GM10266 (cell line): ENCODE measurements around the gene PNPLA2.
A peak's percentile ranks its signal among the peaks of the same experiment; 100 is the strongest.

Source experiments
- DNase-seq: peaks from one replicate; pipeline ENCODE4 v3.0.0; 2012; ENCODE audit errors: extremely low spot score
- TF ChIP-seq, protein P1 (sequence below): IDR thresholded peaks from 2 replicates; pipeline ENCODE4 v1.5.1; 2012; ENCODE audit warnings: mild to moderate bottlenecking, low read depth; ENCODE audit not compliant: control insufficient read depth, insufficient read depth; ENCODE audit errors: missing control alignments

Gene PNPLA2

GRCh38 chr11:792873-793272, 25.8 kb upstream of the PNPLA2 start:
- TF ChIP-seq, protein P1, sequence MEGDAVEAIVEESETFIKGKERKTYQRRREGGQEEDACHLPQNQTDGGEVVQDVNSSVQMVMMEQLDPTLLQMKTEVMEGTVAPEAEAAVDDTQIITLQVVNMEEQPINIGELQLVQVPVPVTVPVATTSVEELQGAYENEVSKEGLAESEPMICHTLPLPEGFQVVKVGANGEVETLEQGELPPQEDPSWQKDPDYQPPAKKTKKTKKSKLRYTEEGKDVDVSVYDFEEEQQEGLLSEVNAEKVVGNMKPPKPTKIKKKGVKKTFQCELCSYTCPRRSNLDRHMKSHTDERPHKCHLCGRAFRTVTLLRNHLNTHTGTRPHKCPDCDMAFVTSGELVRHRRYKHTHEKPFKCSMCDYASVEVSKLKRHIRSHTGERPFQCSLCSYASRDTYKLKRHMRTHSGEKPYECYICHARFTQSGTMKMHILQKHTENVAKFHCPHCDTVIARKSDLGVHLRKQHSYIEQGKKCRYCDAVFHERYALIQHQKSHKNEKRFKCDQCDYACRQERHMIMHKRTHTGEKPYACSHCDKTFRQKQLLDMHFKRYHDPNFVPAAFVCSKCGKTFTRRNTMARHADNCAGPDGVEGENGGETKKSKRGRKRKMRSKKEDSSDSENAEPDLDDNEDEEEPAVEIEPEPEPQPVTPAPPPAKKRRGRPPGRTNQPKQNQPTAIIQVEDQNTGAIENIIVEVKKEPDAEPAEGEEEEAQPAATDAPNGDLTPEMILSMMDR = no peak
- DNase-seq = no peak

DNA sequence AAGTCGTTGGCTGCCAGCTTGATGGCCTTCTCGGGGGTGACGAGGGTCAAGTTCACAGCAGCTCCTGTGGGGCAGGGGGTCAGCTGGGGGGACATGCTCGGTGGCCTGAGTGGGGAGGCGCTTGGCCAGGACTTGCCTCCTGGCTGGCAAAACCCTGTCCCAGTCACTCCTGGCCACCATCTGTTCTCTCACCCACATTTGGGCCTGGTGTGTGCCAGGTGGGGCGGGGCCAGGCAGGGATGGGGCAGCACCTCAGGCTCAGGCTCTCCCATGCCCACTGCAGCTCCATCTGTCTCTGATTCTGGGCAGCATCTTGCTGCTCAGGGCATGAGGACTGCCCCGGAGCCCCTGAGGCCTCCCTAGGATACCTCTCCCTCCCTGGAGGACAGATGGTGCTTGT, 25.2 kb upstream of the PNPLA2 start:
- DNase-seq = no peak
- TF ChIP-seq, protein P1 = no peak

GRCh38 chr11:794013-794765, 24.5 kb upstream of the PNPLA2 start:
- DNase-seq = no peak
- TF ChIP-seq, protein P1 = no peak

DNA sequence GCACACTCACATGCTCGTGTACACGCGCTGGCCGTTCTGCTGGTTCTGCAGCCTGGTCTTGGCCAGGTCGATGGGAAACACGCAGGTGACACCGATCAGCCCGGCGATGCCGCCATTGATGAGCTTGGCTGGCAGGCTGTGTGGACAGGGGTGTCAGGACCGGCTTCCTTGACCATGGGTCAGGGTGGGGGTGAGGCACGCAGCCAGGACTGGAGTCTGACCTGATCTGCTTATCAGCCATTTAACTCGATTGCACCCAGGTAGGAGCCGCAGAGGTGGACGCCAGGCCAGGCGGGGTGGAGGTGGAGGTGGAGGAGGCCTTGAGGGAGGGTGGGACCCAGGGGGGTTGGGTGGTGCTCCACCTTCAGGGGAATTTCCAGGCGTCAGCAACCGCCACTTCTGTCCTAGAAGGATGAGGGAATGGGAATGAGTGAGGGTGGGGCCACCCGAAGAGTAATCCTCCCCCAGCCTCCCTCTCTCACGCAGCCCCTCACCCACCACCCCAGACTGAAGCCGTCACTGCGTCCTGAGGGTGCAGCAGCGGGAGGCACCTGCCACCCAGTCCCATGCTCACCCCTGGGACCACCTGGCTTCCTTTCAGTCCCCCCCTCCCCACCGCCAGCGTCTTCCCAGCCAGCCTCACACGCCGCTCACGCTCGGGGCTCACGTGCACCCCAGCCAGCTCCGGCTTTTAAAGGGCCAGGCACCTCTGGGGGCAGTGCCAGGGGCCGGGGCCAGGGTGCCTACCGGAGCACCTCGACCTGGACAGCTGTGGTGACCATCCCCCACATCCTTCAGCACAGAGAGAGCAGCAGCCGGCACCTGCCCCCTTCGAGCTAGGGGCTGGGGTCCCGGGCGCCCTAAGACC, 23.7 kb upstream of the PNPLA2 start:
- DNase-seq = no peak
- TF ChIP-seq, protein P1 = no peak

GRCh38 chr11:795634-796564, 22.8 kb upstream of the PNPLA2 start:
- TF ChIP-seq, protein P1 = no peak
- DNase-seq = peak; percentile 97

- TF ChIP-seq, protein P1 = no peak
- no peak for DNase-seq
These were observed 22.0 kb upstream of the PNPLA2 start for GRCh38 chr11:796565-797295.
